ENCODE measurements around the gene GTPBP10.

DNA sequence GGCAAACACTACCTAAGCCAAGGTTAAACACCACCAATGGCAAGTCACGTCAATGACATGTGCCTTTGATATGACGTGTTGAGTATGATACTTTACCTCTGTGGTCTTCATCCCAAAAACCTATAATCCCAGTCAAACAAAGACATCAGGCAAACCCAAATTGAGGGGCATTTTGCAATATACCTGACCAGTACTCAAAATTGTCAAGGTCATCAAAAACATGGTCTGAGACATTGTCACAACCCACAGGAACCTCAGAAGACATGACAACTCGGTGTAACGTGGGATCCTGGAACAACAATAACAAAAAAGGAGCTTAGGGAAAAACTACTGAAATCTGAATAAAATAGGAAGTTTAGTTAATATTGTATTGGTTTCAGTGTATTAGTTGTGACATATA, 32.6 kb upstream of the GTPBP10 start:
- no peak for TF ChIP-seq CTCF (IDR thresholded peaks at IDR 0.05)
- no peak for TF ChIP-seq POLR2A (IDR thresholded peaks at IDR 0.05)

All from thyroid gland (tissue), 4 donors.